ENCODE measurements around the gene GALNT15.

Gene GALNT15

GRCh38 chr3:16179261-16179660 lies 4.8 kb downstream of the GALNT15 start:
- no peak for DNase-seq
- H3K27me3 Mint-ChIP-seq (ENCODE audit: low read depth, poor library complexity): peaks cover 2% of the 10 kb centered on the region
- H3K36me3 Mint-ChIP-seq (ENCODE audit: low read depth): no peaks in the 10 kb centered on the region
- no peak for TF ChIP-seq CTCF (IDR thresholded peaks at IDR 0.05)
- H3K4me3 Mint-ChIP-seq: no peak overlapping the region
- H3K27ac Mint-ChIP-seq: no peak overlapping the region
- H3K4me1 Mint-ChIP-seq: peaks cover 37% of the 10 kb centered on the region
- no peaks in the 10 kb centered on the region for H3K9me3 Mint-ChIP-seq

GRCh38 chr3:16179771-16180736 lies 5.6 kb downstream of the GALNT15 start:
- Mint-ChIP-seq H3K4me1 (peaks cover 32% of the 10 kb centered on the region), H3K27ac (no peak overlapping the region), H3K9me3 (no peaks in the 10 kb centered on the region), H3K4me3 (no peak overlapping the region), H3K27me3 (ENCODE audit: low read depth, poor library complexity) (no peaks in the 10 kb centered on the region), H3K36me3 (ENCODE audit: low read depth) (no peaks in the 10 kb centered on the region)
- no peak for TF ChIP-seq CTCF (IDR thresholded peaks at IDR 0.05)
- no peak for DNase-seq

- no peak for DNase-seq
- H3K4me1 Mint-ChIP-seq: peaks cover 32% of the 10 kb centered on the region
- no peak overlapping the region for H3K27ac Mint-ChIP-seq
- TF ChIP-seq CTCF (IDR thresholded peaks at IDR 0.05): no peak
- H3K36me3 Mint-ChIP-seq (ENCODE audit: low read depth): no peaks in the 10 kb centered on the region
- H3K27me3 Mint-ChIP-seq (ENCODE audit: low read depth, poor library complexity): no peaks in the 10 kb centered on the region
- no peak overlapping the region for H3K4me3 Mint-ChIP-seq
- no peaks in the 10 kb centered on the region for H3K9me3 Mint-ChIP-seq
Observed at GRCh38 chr3:16180737-16181134, 6.3 kb downstream of the GALNT15 start.

GRCh38 chr3:16181361-16181760 lies 6.9 kb downstream of the GALNT15 start:
- H3K4me1 Mint-ChIP-seq: peaks cover 32% of the 10 kb centered on the region
- no peaks in the 10 kb centered on the region for H3K27me3 Mint-ChIP-seq (ENCODE audit: low read depth, poor library complexity)
- H3K9me3 Mint-ChIP-seq: no peaks in the 10 kb centered on the region
- H3K4me3 Mint-ChIP-seq: no peak overlapping the region
- no peak for TF ChIP-seq CTCF (IDR thresholded peaks at IDR 0.05)
- H3K27ac Mint-ChIP-seq: no peak overlapping the region
- DNase-seq: no peak
- no peaks in the 10 kb centered on the region for H3K36me3 Mint-ChIP-seq (ENCODE audit: low read depth)

GRCh38 chr3:16182183-16182582 lies 7.7 kb downstream of the GALNT15 start:
- Mint-ChIP-seq H3K27ac (no peak overlapping the region), H3K36me3 (ENCODE audit: low read depth) (no peaks in the 10 kb centered on the region), H3K27me3 (ENCODE audit: low read depth, poor library complexity) (no peaks in the 10 kb centered on the region), H3K4me1 (peaks cover 26% of the 10 kb centered on the region), H3K4me3 (no peak overlapping the region), H3K9me3 (no peaks in the 10 kb centered on the region)
- no peak for DNase-seq
- no peak for TF ChIP-seq CTCF (IDR thresholded peaks at IDR 0.05)

GRCh38 chr3:16182612-16183011 lies 8.1 kb downstream of the GALNT15 start:
- no peak overlapping the region for H3K27ac Mint-ChIP-seq
- DNase-seq: no peak
- no peak for TF ChIP-seq CTCF (IDR thresholded peaks at IDR 0.05)
- H3K4me1 Mint-ChIP-seq: peaks cover 23% of the 10 kb centered on the region
- no peaks in the 10 kb centered on the region for H3K27me3 Mint-ChIP-seq (ENCODE audit: low read depth, poor library complexity)
- no peak overlapping the region for H3K4me3 Mint-ChIP-seq
- no peaks in the 10 kb centered on the region for H3K36me3 Mint-ChIP-seq (ENCODE audit: low read depth)
- H3K9me3 Mint-ChIP-seq: no peaks in the 10 kb centered on the region
